ENCODE data around the gene SSX2IP. TPM values are rescaled to one million over a fixed set of nuclear protein-coding genes. Genes with fewer than 3 reads are reported as not detected.
A peak's percentile ranks its signal among the peaks of the same experiment; 100 is the strongest.

Gene SSX2IP
- total and polyA plus RNA-seq, 9 of the 15 experiments (the other 6 are each of a cell fraction or from before 2014, with no cell fraction given) = 20.6 to 96.7 (median 61.7) TPM

- no peak for TF ChIP-seq DMBX1 (CRISPR knock-in tag; IDR thresholded peaks at IDR 0.05; ENCODE audit: borderline replicate concordance)
- TF ChIP-seq CHAMP1 (IDR thresholded peaks at IDR 0.05) = peak; percentile 38; the same call in 1 of the 2 replicates
- peak; percentile 93 for TF ChIP-seq MAFF (IDR thresholded peaks at IDR 0.05; ENCODE audit: low read length)
- TF ChIP-seq ZFP91 (CRISPR knock-in tag; IDR thresholded peaks at IDR 0.05) = no peak
- TF ChIP-seq SMARCA4 (IDR thresholded peaks at IDR 0.05) = peak; percentile 24; the same call in 1 of the 2 replicates
- peak; percentile 98 for TF ChIP-seq ZNF316 (IDR thresholded peaks at IDR 0.05)
- peak; percentile 94 for TF ChIP-seq C11orf30 (IDR thresholded peaks at IDR 0.05; ENCODE audit: low read depth)
- TF ChIP-seq EP300 (IDR thresholded peaks at IDR 0.05; ENCODE audit: low read length) = 0 out of 2 replicates have a peak, but pooled peaks have one; percentile 7
- TF ChIP-seq FOSL1 (tag; conservative IDR thresholded peaks at IDR 0.05) = peak; percentile 69
- no peak for TF ChIP-seq ARID4B (CRISPR knock-in tag; IDR thresholded peaks at IDR 0.05)
- 0 out of 2 replicates have a peak, but pooled peaks have one; percentile 36 for TF ChIP-seq BACH1 (tag; IDR thresholded peaks at IDR 0.05)
- TF ChIP-seq ATF3 (IDR thresholded peaks at IDR 0.05) = peak; percentile 58; the same call in 1 of the 2 replicates
- TF ChIP-seq ATF3 (CRISPR knock-in tag; conservative IDR thresholded peaks at IDR 0.05) = no peak
Measured at GRCh38 chr1:84721152-84721551, 30.9 kb upstream of the SSX2IP start (continued).

Measured in K562 (cell line).